Measurements from ENCODE around the gene PLN. TPM values are rescaled to one million over a fixed set of nuclear protein-coding genes. Genes with fewer than 3 reads are reported as not detected.

PLN gene
- total RNA-seq (ENCODE audit: insufficient read depth, low replicate concordance) = 177 TPM

GRCh38 chr6:118548136-118548535 lies at the start of gene PLN:
PLN (plus strand) TSS chr6:118548296; CDS start chr6:118558922, 10,626 bp downstream.
- peak; percentile 28 for DNase-seq (ENCODE audit: low spot score)

DNA sequence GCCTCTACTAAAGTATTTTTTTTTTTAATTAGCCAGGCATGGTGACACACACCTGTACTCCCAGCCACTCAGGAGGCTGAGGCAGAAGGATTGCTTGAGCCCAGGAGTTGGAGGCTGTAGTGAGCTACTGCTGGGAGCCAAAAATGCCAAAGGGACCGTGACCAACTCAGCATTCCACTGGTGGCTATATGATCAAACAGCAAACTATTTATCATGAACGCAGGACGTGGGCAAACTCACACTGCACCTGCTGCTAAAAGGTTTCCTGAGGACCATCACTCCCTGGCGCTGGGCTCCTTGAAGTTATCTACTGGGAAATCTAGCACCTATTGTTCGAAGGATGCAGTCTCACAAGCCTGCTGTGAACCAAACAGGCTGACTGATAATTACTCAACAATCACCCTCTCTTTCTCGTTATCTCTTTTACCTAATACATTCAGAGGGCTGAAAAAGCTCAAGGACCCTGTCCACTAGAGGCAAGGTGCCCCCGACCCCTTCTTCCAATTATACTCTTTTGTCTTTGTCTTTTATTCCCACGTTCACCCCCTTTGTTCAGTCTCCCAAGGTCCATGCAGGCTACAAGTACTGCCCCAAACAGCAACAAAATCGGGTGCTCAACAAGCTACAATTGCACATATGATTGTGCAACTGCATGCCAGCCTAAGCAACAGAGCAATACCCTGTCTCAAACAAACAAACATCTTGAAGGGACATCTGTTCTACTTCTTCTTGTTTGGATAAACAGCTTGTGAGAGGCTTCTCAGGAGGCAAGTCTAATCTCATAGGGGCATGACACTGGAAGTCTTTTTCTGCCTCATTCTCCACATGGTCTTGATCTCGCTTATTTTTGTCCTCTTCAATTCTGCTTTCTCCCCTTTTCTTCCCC lies 47.7 kb upstream of the PLN start:
- no peak for DNase-seq (ENCODE audit: low spot score)

DNA sequence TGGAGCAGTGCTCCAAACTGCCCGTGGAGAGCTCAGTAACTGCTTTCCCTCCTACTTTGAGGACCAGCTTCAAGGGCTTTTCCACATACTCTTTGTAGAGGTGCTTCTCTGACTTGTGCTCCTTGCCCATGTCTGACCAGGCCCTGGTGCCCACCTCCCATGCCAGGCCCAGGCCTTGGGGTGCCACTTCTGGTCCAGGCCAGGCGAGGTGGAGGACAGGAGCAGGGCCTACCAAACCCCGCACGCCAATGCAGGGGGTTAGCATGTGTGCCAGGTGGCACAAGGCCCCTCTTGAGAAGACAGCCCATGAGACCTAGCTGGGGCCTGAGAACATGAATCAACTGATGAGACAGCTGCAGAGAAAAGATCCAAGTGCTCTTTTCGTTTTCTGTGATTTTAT lies 47.0 kb upstream of the PLN start:
- DNase-seq (ENCODE audit: low spot score) = no peak

DNA sequence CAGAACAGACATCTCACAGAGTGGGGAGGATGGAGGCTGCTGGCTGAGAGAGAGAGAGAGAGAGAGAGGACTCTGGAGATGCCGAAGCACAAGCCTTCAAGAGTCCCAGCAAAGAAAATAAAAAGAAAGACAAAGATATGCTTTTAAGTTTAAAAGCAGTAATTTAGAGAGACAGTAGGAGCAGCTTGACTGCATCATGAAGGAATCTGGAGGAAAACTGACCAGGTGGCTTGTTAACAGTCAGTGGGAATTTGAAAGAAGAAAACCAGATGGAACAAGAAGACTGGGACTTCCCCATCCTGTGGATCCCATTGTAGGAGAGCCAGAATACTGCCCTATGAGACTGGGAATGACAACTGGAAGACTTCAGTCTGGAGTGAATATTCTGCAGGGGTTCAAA lies 46.3 kb upstream of the PLN start:
- no peak for DNase-seq (ENCODE audit: low spot score)

DNA sequence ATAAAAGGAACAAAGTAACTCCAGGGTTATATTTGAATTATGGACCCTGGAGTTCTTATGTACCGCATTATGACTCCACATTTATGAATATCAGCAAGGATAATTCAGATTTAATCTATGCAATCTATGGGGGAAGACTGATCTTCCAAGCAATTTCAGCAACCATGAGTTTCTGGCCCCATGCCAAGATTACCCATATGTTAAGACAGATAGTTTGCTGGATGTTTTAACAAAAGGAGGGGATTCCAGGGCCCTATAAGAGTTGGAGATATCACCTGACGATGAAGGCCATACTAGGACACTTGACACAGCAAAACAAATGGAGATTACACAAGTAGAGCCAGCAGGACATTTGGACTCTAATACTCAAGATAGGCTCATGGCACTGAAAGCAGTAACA lies 45.9 kb upstream of the PLN start:
- DNase-seq (ENCODE audit: low spot score) = no peak

- DNase-seq (ENCODE audit: low spot score) = no peak
Observed at GRCh38 chr6:118504611-118505010, 43.5 kb upstream of the PLN start.

DNA sequence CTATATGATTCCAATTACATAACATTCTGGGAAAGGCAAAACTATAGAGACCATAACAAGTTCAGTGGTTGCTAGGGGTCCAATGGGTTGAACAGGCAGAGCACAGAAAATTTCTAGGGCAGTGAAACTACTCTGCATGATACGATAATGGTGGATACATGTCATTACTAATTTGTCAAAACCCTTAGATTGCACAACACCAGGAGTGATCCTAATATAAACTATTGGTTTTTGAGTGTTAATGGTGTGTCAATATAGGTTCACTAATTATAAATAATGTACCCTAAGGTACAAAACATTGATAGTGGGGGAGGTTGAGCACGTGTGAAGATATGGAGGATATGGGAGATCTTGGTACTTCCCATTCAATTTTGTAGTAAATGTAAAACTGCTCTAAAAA lies 42.4 kb upstream of the PLN start:
- no peak for DNase-seq (ENCODE audit: low spot score)

DNA sequence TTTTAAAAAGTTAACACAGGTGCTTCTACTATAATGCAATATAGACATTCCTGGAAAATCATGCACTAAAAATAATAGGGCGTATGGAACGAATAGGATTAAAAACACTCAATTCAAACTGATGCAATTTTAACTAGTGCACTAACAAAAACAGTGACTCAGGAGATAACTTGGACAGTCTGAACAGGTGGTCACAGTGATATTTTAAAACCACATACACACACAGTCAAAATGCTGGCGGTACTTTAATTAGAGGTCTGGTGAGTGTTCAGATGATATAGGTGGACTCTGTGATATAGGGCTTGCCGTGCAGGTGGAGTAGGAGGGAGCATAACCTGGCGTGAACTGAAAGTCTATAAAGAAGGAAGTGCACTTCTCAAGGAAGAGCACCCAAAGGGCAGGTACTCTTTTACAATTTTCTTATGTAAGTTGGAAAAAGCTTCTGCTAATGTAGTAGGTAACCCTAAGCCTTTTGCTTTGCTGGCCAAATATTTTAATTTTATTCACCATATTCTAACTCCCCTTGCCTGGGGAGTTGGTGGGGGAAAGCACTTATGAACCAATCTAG lies 41.9 kb upstream of the PLN start:
- DNase-seq (ENCODE audit: low spot score) = no peak

DNA sequence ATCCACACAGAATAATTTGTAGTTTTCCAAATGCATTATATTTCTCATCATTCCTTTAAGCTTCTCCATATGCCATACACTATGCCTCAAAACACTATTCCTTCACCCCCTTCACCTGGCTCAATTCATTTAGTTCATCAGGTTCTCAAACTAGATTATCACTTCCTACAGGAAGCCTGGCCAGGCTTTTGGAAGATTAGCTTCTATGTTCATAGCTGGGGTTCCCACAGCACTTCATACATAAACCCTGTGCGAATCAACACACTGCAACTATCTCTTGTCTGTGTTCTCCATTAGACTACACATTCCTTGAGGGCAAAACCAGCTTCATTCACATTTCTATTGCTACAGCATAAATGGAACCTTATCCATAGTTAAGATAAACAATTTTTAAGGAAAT lies 40.5 kb upstream of the PLN start:
- no peak for DNase-seq (ENCODE audit: low spot score)

DNA sequence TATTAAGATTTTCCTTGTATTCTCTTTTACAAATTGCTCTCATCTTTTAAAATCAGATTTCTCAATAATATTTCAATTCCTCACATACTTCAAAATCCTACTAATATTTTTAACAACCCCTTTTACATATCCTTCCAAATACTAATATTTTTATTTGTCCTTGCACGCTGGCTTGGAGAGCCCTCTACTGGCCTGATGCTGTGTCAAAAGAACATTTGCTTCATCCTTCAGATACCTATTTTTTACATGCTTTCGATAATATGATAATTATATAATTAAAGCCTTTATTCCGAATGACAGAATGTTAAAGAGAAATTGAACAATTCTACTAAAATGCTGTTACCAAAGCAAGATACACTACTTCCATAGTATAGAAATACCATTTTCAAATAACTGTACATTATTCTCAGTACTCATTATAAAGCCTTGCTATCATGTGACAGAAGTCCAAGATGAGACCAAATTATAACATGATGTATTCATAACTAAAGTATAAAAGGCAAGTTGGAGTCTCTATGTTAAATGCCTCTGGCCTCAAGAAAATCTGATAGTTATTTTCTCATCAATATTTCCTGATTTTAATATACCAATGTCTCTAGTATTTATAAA lies 39.0 kb upstream of the PLN start:
- DNase-seq (ENCODE audit: low spot score) = peak; percentile 9

GRCh38 chr6:118511930-118512715 lies 36.0 kb upstream of the PLN start:
- DNase-seq (ENCODE audit: low spot score) = no peak

GRCh38 chr6:118514689-118515088 lies 33.4 kb upstream of the PLN start:
- no peak for DNase-seq (ENCODE audit: low spot score)

DNA sequence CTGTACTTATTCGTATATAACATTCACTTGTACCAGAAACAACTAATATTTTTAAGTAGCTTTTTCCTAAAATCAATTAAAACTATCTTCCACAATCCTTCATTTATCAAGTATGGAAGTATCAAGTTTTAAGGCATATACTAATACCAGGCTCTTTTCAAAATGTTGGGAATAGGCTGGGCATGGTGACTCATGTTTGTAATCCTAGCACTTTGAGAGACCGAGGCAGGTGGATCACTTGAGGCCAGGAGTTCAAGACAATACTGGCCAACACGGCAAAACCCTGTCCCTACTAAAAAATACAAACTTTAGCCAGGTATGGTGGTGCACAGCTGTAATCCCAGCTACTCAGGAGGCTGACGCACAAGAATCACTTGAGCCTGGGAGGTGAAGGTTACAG lies 25.7 kb upstream of the PLN start:
- no peak for DNase-seq (ENCODE audit: low spot score)

- no peak for DNase-seq (ENCODE audit: low spot score)
Observed at GRCh38 chr6:118523216-118523615, 24.9 kb upstream of the PLN start.

DNA sequence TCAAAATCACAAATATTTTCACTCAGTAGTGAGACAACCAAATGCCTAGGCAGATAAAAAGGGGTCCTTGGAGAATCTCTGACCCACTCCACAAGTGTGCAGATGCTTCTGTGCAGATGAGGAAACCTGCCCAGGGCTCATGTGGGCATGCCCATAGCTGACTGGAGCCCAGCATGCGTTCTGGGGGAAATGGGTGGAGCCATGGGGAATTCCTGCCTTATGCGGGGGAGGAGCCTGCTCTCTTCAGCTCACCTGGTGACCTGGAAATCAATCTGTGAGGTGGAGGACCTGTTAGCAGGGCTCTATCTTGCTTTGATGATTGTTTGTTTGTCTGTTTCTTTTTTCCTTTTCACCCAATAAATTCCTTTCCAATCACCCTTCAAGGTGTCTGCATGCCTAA lies 23.4 kb upstream of the PLN start:
- DNase-seq (ENCODE audit: low spot score) = no peak

DNA sequence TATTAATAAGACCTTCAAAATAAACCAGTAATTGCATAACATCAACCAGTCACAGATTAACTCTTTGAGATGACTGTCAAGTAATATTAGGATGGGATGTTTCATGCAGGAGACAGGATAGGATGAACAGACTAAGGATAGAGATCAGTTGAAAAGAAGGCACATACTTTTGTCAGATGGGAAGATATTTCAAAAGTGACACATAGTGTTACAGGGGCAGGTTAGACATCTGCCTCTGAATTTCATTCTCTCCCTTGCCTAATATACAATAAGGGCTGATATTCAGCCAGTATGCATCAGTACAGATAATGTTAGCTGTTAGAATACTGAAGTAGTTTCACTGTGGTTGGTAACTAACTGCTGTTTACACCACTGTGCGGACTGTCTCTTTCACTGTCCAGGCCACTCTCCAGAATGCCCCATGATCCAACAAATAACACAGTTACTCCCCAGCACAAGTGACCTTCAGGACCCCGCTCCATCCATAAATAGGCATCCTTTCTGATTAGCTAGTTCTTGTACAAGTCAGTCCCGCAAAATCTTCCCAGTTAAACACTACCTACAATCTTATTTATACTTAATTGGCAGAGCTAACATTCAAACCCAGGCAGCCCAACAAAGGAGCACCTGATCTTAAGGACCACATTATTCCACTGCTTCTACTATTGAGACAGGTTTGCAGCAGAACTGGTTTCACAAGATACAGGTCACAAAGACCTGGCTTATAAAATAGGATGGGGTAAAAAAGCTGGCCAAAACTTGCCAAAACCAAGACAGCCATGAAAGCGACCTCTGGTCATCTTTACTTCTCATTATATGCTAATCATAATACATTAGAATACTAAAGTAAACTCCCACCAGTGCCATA lies 21.9 kb upstream of the PLN start:
- DNase-seq (ENCODE audit: low spot score) = no peak

DNA sequence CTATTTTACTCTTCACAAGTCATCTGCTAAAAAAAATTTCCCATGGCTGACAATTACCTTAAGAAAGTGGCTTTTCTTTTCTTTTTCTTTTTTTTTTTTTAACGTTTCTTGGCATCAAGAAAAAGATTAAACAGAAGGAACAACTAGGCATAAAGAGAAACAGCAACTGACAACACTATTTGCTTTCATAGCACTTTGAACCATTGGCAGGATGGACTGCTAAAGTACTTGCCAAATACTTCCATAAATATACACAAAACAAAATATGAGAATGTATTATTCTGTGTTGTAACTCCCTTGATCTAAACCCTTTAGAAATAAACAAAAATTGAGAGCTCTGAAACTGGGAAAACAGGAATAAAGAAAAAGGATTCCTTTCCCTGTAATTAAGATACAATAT lies 20.0 kb upstream of the PLN start:
- no peak for DNase-seq (ENCODE audit: low spot score)

GRCh38 chr6:118529756-118530155 lies 18.3 kb upstream of the PLN start:
- no peak for DNase-seq (ENCODE audit: low spot score)

DNA sequence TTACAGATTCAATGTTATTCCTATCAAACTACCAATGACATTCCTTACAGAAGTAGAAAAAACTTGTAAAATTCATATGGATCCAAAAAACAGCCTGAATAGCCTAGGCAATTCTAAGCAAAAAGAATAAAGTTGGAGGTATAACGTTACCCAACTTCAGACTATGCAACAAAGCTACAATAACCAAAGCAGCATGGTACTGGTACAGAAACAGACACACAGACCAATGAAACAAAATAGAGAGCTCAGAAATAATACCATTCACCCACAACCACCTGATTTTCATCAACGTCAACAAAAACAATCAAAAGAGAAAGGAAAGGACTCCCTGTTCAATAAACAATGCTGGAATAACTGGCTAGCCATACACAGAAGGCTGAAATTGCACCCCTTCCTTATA lies 17.2 kb upstream of the PLN start:
- no peak for DNase-seq (ENCODE audit: low spot score)

- no peak for DNase-seq (ENCODE audit: low spot score)
Observed at GRCh38 chr6:118535176-118535844, 12.8 kb upstream of the PLN start.

GRCh38 chr6:118536478-118536877 lies 11.6 kb upstream of the PLN start:
- DNase-seq (ENCODE audit: low spot score) = no peak

Data from umbilical cord (tissue), 2 donors.